Coronary artery (tissue), 2 donors: ENCODE data around the gene PCBD1.

ENCODE experiments used
- DNase-seq: peaks from one replicate; pipeline ENCODE4 v3.0.0-alpha.2; 2017; ENCODE audit warnings: low spot score
- H3K27ac ChIP-seq, 2 donors: fragments of 200-600 bp; sonication (generic); one replicate each; pipeline ENCODE4 v1.5.1; 2016 to 2019
- H3K4me3 ChIP-seq: fragments of 200-600 bp; sonication (generic); 2 replicates; pipeline ENCODE4 v1.5.1; 2016; ENCODE audit warnings: mild to moderate bottlenecking, moderate library complexity
- CTCF ChIP-seq: fragments of 200-600 bp; sonication (generic); IDR thresholded peaks from one replicate; pipeline ENCODE4 v1.5.1; 2019; ENCODE audit warnings: antibody characterized with exemption

PCBD1 gene

GRCh38 chr10:70838270-70838805 lies 50.0 kb downstream of the PCBD1 start:
- no peak overlapping the region for H3K4me3 ChIP-seq
- TF ChIP-seq CTCF: no peak

GRCh38 chr10:70837660-70838059 lies 50.7 kb downstream of the PCBD1 start:
- Histone ChIP-seq H3K27ac (no peak overlapping the region), H3K4me3 (no peak overlapping the region)
- no peak for TF ChIP-seq CTCF
- no peak for DNase-seq

More at GRCh38 chr10:70838270-70838805, 50.0 kb downstream of the PCBD1 start:
- DNase-seq: no peak
- no peak overlapping the region for H3K27ac ChIP-seq

GRCh38 chr10:70836319-70836718 lies 52.0 kb downstream of the PCBD1 start:
- no peak for DNase-seq
- H3K4me3 ChIP-seq: no peak overlapping the region
- H3K27ac ChIP-seq: no peak overlapping the region
- no peak for TF ChIP-seq CTCF

- no peak overlapping the region for H3K27ac ChIP-seq
- H3K4me3 ChIP-seq: no peak overlapping the region
- TF ChIP-seq CTCF: no peak
- DNase-seq: no peak
Observed at GRCh38 chr10:70834441-70835151, 53.8 kb downstream of the PCBD1 start.

GRCh38 chr10:70834021-70834420 lies 54.3 kb downstream of the PCBD1 start:
- DNase-seq: no peak
- Histone ChIP-seq H3K4me3 (no peak overlapping the region), H3K27ac (no peak overlapping the region)
- no peak for TF ChIP-seq CTCF

- no peak for DNase-seq
- no peak for TF ChIP-seq CTCF
- H3K27ac ChIP-seq: peak overlapping the region in 1 of 2 donors; percentile 58
- H3K4me3 ChIP-seq: no peak overlapping the region
Observed at GRCh38 chr10:70833601-70834000, 54.8 kb downstream of the PCBD1 start.
